Testis (tissue), 2 donors: ENCODE data around the gene KRTAP5-5.

Source experiments
- CTCF ChIP-seq, 3 experiments: fragments of 450-650 bp in 2 of 3; fragments of 200-600 bp in 1 of 3; sonication (generic) in 1 of 3; IDR thresholded peaks; one replicate each; pipeline ENCODE4 v1.5.1; 2016 to 2019; ENCODE audit warnings: antibody characterized with exemption in 3 of 3, mild to moderate bottlenecking in 2 of 3, moderate library complexity in 1 of 3
- POLR2A ChIP-seq: fragments of 450-650 bp; IDR thresholded peaks from one replicate; pipeline ENCODE4 v1.6.1; 2017; ENCODE audit warnings: antibody characterized with exemption, mild to moderate bottlenecking, moderate library complexity

GRCh38 chr11:1597331-1597993 is 32.1 kb upstream of the KRTAP5-5 start:
- TF ChIP-seq CTCF (IDR thresholded peaks at IDR 0.05) (no peak), POLR2A (no peak)
